ENCODE data around the gene NBEA.
A peak's percentile ranks its signal among the peaks of the same experiment; 100 is the strongest.
"Not testable (repeated sequence)": the region's sequence is repeated elsewhere in the genome, so short reads cannot be mapped to it uniquely, and the experiment has no call there.

The NBEA gene

GRCh38 chr13:35058585-35058984 is 116.5 kb downstream of the NBEA start:
- DNase-seq (ENCODE audit: low spot score), result not testable (repeated sequence)

DNA sequence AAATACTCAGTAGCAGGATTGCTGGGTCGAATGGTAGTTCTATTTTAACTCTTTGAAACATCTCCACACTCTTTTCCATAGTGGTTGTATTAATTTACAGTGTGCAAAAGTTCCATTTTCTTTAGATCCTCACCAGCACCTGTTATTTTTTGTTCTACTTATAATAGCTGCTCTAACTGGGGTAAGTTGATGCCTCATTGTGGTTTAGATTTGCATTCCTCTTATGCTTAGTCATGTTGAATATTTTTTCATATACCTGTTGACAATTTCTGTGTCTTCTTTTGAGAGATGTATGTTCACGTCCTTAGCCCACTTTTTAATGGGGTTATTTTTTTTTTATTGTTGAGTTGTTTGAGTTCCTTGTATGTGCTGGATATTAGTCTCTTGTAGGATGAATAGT is 144.6 kb downstream of the NBEA start:
- DNase-seq (ENCODE audit: low spot score), result no peak

GRCh38 chr13:35092251-35092650 is 150.2 kb downstream of the NBEA start:
- DNase-seq (ENCODE audit: low spot score), result no peak

DNA sequence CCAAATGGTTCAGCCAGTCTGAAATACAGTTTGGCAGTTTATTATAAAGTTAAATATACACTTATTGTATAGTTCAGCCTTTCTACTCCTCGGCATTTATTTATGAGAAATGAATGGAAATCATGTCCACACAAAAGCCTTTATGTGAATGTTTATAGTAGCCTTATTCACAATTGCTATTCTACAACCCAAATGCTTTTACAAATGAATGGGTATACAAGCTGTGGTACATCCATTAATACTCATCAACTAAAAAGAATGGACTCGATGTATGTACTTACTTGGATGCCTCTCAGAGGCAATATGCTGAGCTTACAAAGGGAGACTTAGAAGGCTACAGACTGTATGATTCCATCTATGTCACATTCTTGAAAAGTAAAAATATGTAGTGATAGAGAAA is 150.7 kb downstream of the NBEA start:
- no peak for DNase-seq (ENCODE audit: low spot score)

- DNase-seq (ENCODE audit: low spot score), result no peak
Observed at GRCh38 chr13:35093356-35093755, 151.3 kb downstream of the NBEA start.

DNA sequence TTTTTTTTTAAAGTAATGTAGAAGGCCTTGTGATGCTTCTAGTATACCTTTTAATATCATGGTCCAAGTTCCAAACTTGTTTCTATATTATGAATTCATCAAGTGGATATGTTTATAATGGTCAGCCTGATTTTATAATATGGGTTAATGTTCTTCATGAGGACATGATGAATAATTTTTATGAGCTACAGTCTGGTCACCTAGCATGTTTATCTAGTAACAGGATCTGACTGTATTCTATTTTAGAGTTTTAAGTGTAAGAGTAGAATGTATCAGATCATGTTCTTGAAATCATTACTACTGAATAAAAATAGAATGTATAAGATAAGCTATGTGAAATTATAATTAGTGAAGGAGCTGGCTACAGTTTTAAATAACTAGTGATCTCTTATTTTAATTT is 164.7 kb downstream of the NBEA start:
- not testable (repeated sequence) for DNase-seq (ENCODE audit: low spot score)

DNA sequence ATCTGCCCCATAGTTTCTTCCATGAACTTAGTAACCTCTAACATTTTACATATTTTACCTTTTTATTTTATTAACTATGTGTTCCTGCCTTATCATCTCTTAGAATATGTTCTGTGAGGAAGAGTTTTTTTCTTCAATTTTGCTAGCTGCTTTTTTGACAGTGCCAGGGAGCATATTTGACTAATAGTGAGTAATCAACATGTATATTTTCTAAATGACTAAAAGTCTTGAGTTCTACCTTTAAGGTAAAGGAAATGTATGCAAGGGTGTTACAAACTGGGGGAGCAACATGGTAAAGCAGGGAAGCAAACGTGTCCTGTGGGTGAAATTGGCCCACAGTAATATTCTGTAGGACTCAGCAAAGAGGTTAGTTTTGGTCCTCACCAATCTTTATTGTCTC is 165.5 kb downstream of the NBEA start:
- no peak for DNase-seq (ENCODE audit: low spot score)

DNA sequence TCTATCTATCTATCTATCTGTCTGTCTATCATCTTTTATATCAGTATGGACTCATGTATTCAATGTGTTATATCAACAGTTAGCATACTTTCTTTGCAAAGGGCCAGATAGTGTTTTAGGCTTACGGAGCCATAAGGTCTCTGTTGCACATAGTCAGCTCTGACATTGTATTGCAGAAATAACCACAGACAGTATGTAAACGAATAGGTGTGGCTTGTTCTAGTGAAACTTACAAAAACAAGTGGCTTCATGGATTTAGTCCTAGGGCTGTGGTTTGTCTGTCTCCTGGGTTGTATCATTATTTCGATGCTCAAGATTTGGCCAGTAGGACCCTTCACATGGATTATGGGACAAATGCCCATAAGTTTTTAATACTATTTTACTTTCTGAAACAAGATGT is 171.5 kb downstream of the NBEA start:
- not testable (repeated sequence) for DNase-seq (ENCODE audit: low spot score)

GRCh38 chr13:35127466-35127865 is 185.4 kb downstream of the NBEA start:
- no peak for DNase-seq (ENCODE audit: low spot score)

DNA sequence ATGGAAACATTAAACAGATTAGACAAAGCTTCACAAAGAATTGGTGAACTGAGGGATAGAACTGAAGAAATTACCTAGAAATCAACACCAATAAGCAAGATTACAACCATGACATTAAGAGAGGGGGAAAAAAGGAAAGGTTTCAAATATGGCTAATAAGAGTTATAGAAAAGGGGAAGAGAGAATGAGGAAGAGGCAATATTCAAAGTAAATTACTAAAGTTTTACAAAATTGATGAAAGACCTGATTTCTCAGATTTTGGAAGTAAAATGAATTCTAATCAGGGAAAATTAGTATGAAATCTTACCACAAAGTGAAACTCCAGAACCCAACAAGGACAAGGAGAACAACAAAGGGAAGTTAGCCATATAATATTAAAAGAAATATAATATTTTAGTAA is 187.4 kb downstream of the NBEA start:
- no peak for DNase-seq (ENCODE audit: low spot score)

GRCh38 chr13:35131471-35131870 is 189.4 kb downstream of the NBEA start:
- DNase-seq (ENCODE audit: low spot score), result no peak

DNA sequence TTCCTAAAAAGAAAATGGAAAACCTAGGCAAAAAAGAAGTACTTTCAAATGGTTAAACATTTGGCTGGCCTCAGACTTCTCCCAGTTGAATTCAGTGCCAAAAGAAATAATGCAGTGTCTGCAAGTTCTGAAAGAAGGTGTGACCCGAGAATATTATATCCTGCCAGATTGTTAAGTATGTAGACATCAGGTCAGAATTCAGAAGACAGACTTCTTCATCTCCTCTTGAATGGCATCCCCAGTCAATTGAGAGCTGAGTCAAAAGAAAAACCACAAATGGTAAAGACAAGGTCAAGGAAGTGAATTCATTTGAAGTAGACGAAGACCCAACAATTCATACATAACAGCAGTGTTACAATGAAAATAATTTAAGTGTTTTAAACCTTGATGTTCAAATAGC is 194.5 kb downstream of the NBEA start:
- DNase-seq (ENCODE audit: low spot score), result no peak

DNA sequence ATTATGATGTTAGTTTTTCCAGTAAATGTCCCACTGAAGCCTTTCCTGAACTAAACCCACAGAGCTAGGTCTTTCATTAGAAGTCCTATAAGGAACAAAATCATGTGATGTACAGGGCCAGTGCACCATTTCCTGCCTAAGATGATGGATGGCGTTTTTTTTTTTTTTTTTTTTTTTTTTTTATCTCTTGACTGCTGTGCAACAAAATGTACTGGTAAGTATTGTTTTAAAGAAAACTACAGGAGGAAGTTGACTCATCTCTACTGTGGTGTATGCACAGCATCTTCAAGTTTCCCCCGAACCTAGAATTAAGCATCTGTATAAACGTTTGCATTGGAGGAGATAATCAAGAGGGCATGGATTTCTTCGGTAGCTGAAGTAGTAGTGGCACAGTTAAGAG is 197.5 kb downstream of the NBEA start:
- DNase-seq (ENCODE audit: low spot score), result no peak

GRCh38 chr13:35140321-35140720 is 198.3 kb downstream of the NBEA start:
- DNase-seq (ENCODE audit: low spot score), result no peak

DNA sequence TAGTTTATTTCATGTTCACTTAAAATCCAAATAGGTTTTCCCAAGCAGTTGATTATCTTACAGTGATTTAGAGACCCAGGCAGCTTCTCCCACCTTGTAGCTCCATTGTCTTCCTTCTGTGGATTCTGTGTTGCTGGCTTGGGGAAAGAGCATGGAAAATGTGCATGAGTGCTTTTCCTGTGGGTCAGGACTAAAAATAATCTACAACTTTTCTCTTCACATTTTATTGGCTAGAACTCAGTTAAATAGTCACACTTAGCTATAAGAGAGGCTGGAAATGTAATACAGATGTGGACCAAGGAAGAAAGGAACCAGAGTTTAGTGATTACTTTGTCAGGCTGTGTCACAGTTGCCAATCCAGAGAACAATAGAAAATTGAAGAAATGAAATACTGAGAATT is 198.8 kb downstream of the NBEA start:
- DNase-seq (ENCODE audit: low spot score), result no peak

DNA sequence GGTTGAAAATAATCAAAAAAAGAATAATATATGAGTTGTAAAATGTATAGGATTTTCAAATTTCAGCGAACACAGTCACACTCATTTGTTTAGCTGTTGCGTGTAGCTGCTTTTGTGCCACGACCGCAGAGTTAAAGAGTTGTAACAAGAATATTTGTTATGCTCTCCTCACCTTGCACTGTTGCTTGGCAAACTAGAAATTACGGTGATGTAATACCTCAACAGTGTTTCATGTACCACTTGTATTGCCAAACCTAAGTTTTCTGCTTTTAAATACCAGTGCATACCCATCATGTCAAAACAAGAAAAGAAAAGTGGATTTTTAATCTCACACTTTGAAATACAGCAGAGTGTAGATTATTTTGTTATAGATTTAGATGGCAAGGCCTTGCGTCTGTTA is 201.1 kb downstream of the NBEA start:
- no peak for DNase-seq (ENCODE audit: low spot score)

- DNase-seq (ENCODE audit: low spot score), result peak; percentile 15
Observed at GRCh38 chr13:35144166-35144890, 202.3 kb downstream of the NBEA start.

GRCh38 chr13:35146686-35147085 is 204.6 kb downstream of the NBEA start:
- no peak for DNase-seq (ENCODE audit: low spot score)

DNA sequence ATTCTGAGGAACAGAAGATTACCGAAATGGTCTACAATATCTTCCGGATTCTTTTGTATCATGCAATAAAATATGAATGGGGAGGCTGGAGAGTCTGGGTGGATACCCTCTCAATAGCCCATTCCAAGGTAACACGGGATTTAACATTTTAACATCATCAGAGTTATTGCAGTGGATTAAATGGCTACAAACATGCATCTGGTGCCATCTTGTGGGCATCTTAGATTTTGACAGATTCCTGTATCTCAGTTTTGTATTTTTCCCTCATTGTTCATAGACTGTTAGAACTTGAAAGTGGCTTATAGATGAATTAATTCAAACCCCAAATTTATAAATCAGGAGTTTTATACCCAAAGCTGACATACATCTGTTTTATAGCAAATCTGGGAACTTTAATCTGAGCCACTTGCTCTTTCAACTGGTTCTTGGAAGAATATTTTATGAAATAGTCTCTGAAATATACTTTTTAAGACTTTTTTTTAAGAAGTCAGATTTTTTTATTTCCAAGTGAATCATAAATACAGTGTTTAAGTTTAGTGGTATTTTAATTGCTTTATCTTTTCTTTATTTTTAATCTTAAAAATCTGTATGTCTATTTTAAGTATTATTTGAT is 215.2 kb downstream of the NBEA start:
- DNase-seq (ENCODE audit: low spot score), result peak; percentile 63

- DNase-seq (ENCODE audit: low spot score), result no peak
Observed at GRCh38 chr13:35159041-35159440, 217.0 kb downstream of the NBEA start.

- no peak for DNase-seq (ENCODE audit: low spot score)
Observed at GRCh38 chr13:35160896-35161295, 218.8 kb downstream of the NBEA start.

DNA sequence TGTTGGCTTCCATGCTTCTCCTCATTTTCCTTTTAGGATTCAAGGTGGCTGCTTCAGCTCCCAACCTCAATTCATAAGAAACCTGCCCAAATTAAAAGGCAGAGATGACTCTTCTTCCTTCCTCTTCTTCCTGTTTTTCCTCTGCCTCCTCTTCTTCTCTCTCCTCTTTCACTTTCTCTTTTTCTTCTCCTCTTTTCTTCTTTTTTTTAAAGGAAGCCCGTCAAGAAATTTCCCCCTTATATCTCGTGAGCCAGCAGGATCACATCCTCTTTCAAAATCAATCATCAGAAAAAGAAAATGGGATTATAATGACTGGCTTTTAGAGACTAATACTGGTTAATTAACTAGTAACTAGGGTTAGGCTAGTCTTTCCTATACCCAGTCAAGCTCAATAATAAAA is 220.3 kb downstream of the NBEA start:
- no peak for DNase-seq (ENCODE audit: low spot score)

DNA sequence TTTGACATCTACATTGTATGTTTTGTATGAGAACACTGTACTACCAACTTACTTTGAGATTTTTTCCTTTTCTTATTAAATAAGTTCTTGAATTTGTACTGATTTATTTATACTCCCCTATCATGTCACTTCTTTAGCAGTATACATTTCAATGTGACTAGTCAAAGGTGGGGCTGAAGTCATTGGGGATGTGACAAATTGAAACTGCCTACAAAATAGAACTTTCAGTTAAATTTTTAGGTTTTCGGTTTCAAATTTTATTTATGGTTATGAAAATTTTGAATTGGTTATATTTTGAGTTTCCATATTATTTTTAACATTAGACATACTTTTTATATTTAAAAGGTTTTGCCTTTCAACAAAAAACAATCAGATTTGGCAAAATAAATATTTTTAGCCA is 221.6 kb downstream of the NBEA start:
- DNase-seq (ENCODE audit: low spot score), result no peak

- peak; percentile 17 for DNase-seq (ENCODE audit: low spot score)
Observed at GRCh38 chr13:35164324-35164932, 222.4 kb downstream of the NBEA start.

Data from putamen (tissue), 1 donor.